ENCODE measurements around the gene KLHL6. TPM values are rescaled to one million over a fixed set of nuclear protein-coding genes. Genes with fewer than 3 reads are reported as not detected.
"Not testable (repeated sequence)": the region's sequence is repeated elsewhere in the genome, so short reads cannot be mapped to it uniquely, and the experiment has no call there.

The KLHL6 gene
- total and polyA plus RNA-seq, 12 donors, result 0.47 to 5.1 (median 0.89) TPM

GRCh38 chr3:183446838-183447205, 108.7 kb downstream of the KLHL6 start:
- no peak for TF ChIP-seq CTCF (IDR thresholded peaks at IDR 0.05)
- intact Hi-C loops (cut with DNase I), result no loop called here
- ATAC-seq, result no peak

GRCh38 chr3:183444748-183445147, 110.8 kb downstream of the KLHL6 start:
- H3K4me3 ChIP-seq, result no peak overlapping the region
- peaks cover 0 to 31% (median 11%) of the 10 kb centered on the region in 11 donors for H3K9me3 ChIP-seq
- no peak for DNase-seq
- ATAC-seq, result no peak
- H3K36me3 ChIP-seq, result no peaks in the 10 kb centered on the region
- intact Hi-C loops (cut with DNase I), result no loop called here
- WGBS, 2 donors, result 81 to 87% methylated on average over 1 of the region's 1 CpG
- H3K4me1 ChIP-seq, result peaks cover 0 to 22% (median 16%) of the 10 kb centered on the region in 9 donors
- H3K27ac ChIP-seq, result no peak overlapping the region
- no peaks in the 10 kb centered on the region for H3K27me3 ChIP-seq
- TF ChIP-seq CTCF (IDR thresholded peaks at IDR 0.05), result no peak

More at GRCh38 chr3:183446838-183447205, 108.7 kb downstream of the KLHL6 start:
- peak overlapping the region; percentile 64 to 89 (median 74) for H3K4me3 ChIP-seq
- H3K27ac ChIP-seq, result peak overlapping the region in 9 of 10 donors; percentile 76 to 92 (median 85)
- H3K36me3 ChIP-seq, result peaks cover 0 to 5% (median 0%) of the 10 kb centered on the region in 9 donors
- peaks cover 0 to 29% (median 11%) of the 10 kb centered on the region in 11 donors for H3K9me3 ChIP-seq
- H3K27me3 ChIP-seq, result no peaks in the 10 kb centered on the region
- 98 to 99% methylated on average over 2 of the region's 2 CpGs for WGBS, 2 donors
- no peak for DNase-seq
- H3K4me1 ChIP-seq, result peaks cover 0 to 29% (median 21%) of the 10 kb centered on the region in 9 donors

GRCh38 chr3:183443395-183444385, 111.8 kb downstream of the KLHL6 start:
- ATAC-seq (no peak), DNase-seq (no peak)
- H3K27ac ChIP-seq, result no peak overlapping the region
- 90 to 93% methylated on average over 10 of the region's 10 CpGs for WGBS, 2 donors
- no peak overlapping the region for H3K4me3 ChIP-seq
- intact Hi-C loops (cut with DNase I), result no loop called here
- no peaks in the 10 kb centered on the region for H3K27me3 ChIP-seq
- H3K9me3 ChIP-seq, result peaks cover 0 to 31% (median 11%) of the 10 kb centered on the region in 11 donors
- no peak for TF ChIP-seq CTCF (IDR thresholded peaks at IDR 0.05)
- H3K4me1 ChIP-seq, result peaks cover 0 to 11% (median 6%) of the 10 kb centered on the region in 9 donors
- H3K36me3 ChIP-seq, result no peaks in the 10 kb centered on the region

GRCh38 chr3:183442994-183443393, 112.5 kb downstream of the KLHL6 start:
- no peak overlapping the region for H3K27ac ChIP-seq
- no peak for TF ChIP-seq CTCF (IDR thresholded peaks at IDR 0.05)
- H3K9me3 ChIP-seq, result peaks cover 0 to 31% (median 11%) of the 10 kb centered on the region in 11 donors
- H3K4me1 ChIP-seq, result peaks cover 0 to 4% (median 0%) of the 10 kb centered on the region in 9 donors
- DNase-seq (no peak), ATAC-seq (no peak)
- intact Hi-C loops (cut with DNase I), result no loop called here
- 62 to 66% methylated on average over 1 of the region's 1 CpG for WGBS, 2 donors
- H3K36me3 ChIP-seq, result no peaks in the 10 kb centered on the region
- no peak overlapping the region for H3K4me3 ChIP-seq
- no peaks in the 10 kb centered on the region for H3K27me3 ChIP-seq

GRCh38 chr3:183440521-183440920, 115.0 kb downstream of the KLHL6 start:
- intact Hi-C loops (cut with DNase I); H3K4me3 ChIP-seq; H3K27ac ChIP-seq; DNase-seq; H3K36me3 ChIP-seq; H3K4me1 ChIP-seq; H3K27me3 ChIP-seq; ATAC-seq: not testable (repeated sequence)
- WGBS, 2 donors, result 90 to 92% methylated on average over 3 of the region's 3 CpGs
- H3K9me3 ChIP-seq, result peaks cover 0 to 31% (median 11%) of the 10 kb centered on the region in 11 donors
